Measurements from ENCODE around the gene KLRK1. TPM values are rescaled to one million over a fixed set of nuclear protein-coding genes. Genes with fewer than 3 reads are reported as not detected.
"Not testable (repeated sequence)": the region's sequence is repeated elsewhere in the genome, so short reads cannot be mapped to it uniquely, and the experiment has no call there.

Gene KLRK1
- total RNA-seq, 1 donor from 2014 or later = 0.46 TPM

DNA sequence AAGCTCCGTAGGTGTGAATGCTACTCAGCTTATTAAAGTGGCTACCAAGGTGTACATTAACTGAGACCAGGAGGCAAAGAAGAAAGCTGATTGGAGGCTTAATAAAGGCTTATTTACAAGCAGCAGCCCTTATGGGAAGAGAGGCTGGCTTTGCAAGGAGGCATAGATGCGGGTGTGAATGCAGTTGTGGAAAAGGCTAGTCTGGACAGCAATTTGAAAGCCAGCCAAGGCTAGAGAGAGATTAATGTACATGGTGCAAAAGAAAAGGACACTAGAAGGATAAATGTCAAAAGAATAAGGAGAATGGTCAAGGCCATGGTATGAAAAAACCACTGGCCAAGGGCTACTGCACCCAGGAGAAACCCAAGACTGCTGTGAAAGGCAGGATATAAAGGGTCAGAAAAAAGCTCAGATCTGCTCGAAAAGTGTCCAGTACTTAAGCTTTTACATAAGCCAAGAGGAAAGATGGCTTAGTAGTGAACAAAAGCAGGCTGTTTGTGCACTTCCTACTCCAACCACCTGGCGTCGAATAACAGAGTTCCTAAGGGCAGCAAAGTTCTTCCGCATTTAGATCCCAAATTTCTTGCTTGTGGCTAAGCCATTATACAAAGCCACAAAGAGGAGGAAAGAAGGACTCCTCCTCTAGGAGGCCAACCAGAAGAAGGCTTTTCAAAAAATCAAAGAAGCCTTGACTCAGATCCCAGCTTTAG, 24.0 kb downstream of the KLRK1 start:
- no peak for ATAC-seq (ENCODE audit: poor library complexity)
- intact Hi-C loops (cut with DNase I) = loop anchor here (10.0 kb wide), 1 partner anchor 151 kb away; the partner anchor contains the start of gene GABARAPL1
- DNase-seq = no peak

DNA sequence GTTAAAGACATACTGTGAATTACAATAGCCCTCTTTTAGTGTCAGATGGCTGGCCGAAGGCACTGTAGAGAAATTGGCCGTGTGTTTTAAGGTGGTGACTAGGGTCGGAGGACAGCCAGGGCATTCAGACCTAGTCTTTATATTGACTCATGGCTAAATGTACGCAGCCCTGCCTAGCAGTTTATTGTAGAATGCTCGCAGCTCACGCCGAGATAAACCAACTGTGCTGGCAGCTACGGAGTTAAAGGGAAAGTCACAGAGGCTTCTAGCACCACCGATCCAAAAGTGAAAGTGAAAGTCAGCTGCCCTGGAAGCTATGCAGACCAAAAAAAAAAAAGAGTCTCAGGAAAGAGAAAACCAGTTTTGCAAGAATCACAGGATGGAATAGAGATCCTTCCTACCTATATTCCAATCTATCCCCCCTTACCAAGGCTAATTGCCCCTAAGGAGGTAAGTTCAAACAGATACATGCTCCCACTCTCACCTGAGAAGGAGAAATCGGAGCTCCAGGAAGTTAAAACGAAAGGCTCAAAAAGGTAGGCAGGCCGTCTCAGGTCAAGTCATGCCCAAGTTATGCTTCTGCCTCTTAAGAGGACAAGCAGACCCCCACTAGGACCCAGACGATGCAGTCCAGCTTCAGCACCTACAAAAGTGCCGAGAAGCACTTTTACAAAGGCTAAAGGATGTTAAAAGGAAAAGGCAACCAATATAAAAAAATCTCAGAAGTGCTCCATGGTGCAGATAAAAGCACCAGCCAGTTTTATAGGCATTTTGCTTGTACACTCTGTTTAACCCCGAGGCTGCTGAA, 24.8 kb downstream of the KLRK1 start:
- ATAC-seq (ENCODE audit: poor library complexity) (peak; percentile 89), DNase-seq (peak; percentile 47)
- intact Hi-C loops (cut with DNase I) = loop anchor here (10.0 kb wide), 1 partner anchor 150 kb away; the partner anchor contains the start of gene GABARAPL1

DNA sequence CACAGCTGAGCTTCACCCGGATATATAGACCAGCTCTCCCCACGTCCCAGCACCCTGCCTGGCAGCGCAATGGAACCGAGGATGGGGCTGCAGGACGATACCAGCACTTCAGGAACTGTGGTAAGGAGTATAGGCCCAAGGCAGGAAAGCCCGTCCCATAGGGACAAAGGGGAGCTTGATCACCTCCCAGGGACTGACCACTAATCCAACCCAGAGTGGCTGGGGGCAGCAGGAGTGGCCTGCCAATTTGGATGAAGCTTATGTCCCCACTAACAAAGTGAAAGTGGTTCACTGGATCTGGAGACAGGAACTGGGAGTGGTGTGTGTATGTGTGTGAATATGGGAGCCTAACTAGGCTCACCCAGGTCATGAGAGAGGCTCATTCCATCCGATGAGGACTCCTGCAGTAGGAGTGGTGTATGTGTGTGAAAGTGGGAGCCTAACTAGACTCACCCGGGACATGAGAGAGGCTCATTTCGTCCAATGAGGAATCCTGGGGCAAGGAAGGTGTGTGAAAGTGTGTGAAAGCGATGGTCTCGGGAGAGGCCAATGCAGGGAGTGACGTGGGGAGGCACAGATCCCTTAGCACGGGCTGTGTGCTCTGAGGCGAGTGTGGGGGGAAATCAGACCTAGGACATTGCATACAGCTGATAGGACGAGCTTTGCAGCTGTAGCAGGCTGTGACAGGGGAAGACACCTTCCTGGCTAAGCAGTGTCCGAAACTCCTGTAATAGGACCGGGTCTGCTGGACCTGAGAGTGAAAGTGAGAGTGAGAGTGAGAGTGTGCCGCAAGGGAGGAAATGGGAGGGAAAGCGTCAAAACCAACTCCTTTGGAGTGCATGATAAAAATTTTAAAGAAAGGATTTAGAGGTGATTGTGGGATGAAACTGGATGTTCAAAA, 25.7 kb downstream of the KLRK1 start:
- ATAC-seq (ENCODE audit: poor library complexity) (peak; percentile 72), DNase-seq (peak; percentile 43)
- intact Hi-C loops (cut with DNase I) = loop anchor here (10.0 kb wide), 1 partner anchor 149 kb away; the partner anchor contains the start of gene GABARAPL1

DNA sequence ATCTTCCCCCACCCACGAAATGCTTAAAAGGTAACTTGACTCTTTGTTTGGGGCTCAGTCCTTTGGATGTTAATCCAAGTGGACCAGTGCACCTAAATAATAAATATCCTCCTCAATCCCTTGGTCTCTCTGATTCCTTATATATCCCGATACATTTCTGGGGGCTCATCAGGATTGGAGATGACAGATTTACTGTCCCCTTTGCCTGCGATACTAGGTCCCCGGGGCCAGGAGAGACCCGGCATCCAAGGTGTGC, 26.3 kb downstream of the KLRK1 start:
- ATAC-seq (ENCODE audit: poor library complexity) (no peak), DNase-seq (no peak)
- intact Hi-C loops (cut with DNase I) = loop anchor here (10.0 kb wide), 1 partner anchor 149 kb away; the partner anchor contains the start of gene GABARAPL1

DNA sequence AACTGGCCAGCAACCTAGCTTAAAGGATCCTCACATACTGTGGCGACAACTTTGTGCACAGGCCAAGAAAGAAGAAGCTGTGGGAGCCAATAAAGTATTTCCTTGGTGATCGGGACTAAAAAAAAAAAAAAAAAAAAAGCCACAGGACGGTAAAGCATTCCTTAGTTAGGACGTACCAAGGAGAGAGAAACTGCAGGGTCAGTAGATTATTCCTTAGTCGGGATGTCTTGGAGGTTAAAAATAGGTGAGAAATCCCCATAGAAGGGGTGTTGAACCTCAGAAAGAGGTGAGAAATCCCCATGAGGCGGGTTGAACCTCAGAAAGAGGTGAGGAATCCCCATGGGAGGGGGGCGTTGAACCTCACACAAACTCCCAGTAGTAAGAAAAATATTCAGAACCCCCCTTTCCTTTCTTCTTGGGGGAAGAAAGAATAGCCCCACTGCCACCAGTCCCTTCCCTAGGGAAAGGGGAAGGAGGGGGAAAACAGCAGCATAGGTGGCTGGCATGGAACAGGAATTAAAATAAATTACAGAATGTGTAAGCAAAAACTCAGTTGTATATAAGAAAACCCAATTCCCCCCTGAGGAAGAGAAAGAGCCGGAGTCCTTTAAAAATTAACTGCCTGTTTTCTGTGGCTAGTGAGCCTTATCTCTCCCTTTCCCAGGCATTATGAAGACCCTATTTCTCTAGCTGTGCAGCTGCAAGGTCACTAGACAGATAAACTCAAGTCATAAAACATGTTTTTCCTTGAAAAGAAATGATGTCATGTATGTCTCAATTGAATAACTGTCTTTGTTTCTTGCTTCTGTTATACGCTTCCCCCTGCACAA, 26.8 kb downstream of the KLRK1 start:
- intact Hi-C loops (cut with DNase I) = loop anchor here (10.0 kb wide), 1 partner anchor 148 kb away; the partner anchor contains the start of gene GABARAPL1
- no peak for DNase-seq

DNA sequence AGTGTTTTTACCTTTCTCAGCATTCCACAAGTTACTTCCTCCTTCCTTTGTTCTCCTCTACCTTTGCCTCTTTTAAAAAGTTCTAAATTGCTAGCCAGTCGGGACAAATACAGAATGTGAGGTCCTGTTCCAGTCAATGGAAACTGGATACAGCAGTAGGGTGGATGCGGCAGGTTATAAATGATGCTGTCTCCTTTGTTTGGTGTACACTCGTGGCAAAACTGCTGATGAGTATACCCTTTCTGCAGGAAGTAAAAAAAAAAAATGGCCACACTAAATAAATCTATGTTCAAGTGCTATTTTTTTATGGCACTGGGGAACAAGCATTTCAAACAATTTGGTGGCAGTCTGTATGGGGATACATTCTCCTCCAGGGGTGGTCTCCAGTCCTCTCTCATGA, 27.5 kb downstream of the KLRK1 start:
- intact Hi-C loops (cut with DNase I) = loop anchor here (10.0 kb wide), 1 partner anchor 148 kb away; the partner anchor contains the start of gene GABARAPL1
- ATAC-seq (ENCODE audit: poor library complexity) = no peak
- no peak for DNase-seq

More for the DNA sequence above, 26.8 kb downstream of the KLRK1 start:
- ATAC-seq (ENCODE audit: poor library complexity) = no peak

DNA sequence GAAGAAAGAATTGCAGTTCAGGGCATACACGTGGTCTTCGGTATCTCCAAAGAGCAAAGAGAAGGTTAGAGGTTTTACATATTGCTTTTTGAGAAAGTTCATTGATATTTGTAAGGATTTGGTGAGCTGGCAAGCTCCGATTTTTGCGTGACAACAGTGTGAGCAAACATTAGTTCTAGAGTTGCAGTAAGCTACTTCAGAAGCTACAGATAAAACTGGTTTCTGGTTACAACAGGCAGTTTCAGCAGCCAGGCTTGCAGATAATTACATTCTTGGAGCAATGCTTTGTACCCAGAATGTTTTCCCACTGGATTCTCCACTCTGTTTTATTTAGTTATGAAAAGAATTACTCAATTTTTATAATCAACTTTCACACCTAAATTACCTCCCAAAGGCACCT, 28.2 kb downstream of the KLRK1 start:
- intact Hi-C loops (cut with DNase I) = loop anchor here (10.0 kb wide), 1 partner anchor 147 kb away; the partner anchor contains the start of gene GABARAPL1
- ATAC-seq (ENCODE audit: poor library complexity) (no peak), DNase-seq (no peak)

DNA sequence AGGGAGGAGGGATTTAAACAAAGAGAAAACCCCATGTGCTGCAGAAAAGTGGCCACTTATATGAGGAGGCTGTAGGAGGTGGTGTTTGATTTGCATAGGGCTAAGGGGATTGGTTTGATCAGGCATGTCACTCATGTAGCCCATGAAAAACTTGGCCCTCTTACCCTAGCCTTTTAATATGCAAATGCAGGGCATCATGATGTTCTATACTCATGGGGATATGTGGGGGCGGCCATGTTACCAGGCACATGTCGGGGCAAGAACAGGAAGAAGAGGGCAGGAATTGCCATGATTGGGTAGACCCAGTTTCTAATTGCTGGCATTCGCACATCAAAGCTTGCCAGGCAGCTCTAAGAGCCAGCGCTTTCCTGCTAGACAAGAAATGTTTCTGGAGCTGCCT, 28.8 kb downstream of the KLRK1 start:
- DNase-seq = no peak
- ATAC-seq (ENCODE audit: poor library complexity) = no peak
- intact Hi-C loops (cut with DNase I) = loop anchor here (10.0 kb wide), 1 partner anchor 146 kb away; the partner anchor contains the start of gene GABARAPL1

DNA sequence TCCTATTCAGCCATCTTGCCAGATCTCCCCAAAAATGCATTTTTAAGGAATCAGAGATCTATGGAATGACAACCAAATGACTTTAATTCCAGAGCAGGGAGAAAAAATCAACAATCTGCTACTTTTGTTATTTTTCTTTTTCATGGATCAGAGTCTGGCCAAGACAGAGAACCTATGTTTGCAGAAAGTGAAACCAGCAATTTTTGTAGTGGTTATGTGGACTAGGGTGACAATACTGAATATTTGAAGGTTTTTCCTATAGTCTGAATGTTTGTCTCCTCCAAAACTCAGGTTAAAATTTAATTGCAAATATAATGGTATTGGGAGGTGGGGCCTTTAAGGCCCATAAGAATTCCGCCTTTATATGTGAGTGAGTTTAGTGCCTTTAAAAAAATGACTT, 30.9 kb downstream of the KLRK1 start:
- ATAC-seq (ENCODE audit: poor library complexity) (no peak), DNase-seq (no peak)
- intact Hi-C loops (cut with DNase I) = no loop called here

DNA sequence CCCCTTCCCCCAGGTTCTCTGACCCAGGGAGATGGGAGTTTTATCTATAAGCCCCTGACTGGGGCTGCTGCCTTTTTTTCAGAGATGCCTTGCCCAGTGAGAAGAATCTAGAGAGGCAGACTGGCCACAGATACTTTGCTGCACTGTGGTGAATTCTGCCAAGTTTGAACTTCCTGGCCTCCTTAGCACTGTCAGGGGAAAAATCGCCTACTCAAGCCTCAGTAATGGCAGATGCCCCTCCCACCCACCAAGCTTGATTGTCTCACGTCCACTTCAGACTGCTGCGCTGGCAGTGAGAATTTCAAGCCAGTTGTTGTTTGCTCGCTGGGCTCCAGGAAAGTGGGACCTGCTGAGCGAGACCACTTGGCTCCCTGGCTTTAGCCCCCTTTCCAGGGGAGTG, 31.7 kb downstream of the KLRK1 start:
- DNase-seq (no peak), ATAC-seq (ENCODE audit: poor library complexity) (no peak)
- intact Hi-C loops (cut with DNase I) = no loop called here

DNA sequence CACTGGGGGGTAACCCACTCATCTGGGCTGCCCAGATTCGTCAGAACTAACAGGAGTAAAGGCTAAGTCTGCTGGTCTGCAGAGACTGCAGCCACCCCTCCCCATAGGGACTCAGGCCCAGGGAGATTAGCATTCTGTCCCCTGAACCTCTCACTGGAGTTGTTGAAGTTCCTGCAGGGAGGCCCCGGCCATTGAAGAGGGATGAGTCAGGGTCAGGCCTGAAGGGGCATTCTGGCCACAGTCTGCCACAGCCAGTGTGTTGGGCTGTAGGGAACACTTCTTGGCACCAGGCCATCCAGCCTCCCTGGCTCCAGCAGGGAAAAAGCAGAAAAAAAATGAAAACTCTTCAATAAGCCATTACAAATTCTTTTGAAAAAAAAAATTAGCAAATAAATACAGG, 35.3 kb downstream of the KLRK1 start:
- no peak for ATAC-seq (ENCODE audit: poor library complexity)
- intact Hi-C loops (cut with DNase I) = no loop called here
- no peak for DNase-seq

DNA sequence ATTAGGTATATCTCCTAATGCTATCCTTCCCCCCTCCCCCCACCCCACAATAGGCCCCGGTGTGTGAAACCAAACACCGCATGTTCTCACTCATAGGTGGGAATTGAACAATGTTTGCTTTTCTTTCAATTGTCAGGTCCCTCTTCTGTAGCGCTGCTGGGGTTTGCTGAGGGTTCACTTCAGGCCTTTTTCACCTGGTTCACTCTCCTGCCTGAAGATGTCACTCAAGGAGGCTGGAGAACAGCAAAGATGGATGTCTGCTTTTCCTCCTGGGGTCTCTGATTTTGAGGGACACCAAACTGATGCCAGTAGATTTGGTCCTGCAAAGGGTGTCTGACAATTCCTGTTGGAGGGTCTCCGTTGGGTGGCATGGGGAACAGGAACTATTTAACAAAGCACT, 35.8 kb downstream of the KLRK1 start:
- intact Hi-C loops (cut with DNase I) = no loop called here
- ATAC-seq (ENCODE audit: poor library complexity) = no peak
- DNase-seq = no peak

DNA sequence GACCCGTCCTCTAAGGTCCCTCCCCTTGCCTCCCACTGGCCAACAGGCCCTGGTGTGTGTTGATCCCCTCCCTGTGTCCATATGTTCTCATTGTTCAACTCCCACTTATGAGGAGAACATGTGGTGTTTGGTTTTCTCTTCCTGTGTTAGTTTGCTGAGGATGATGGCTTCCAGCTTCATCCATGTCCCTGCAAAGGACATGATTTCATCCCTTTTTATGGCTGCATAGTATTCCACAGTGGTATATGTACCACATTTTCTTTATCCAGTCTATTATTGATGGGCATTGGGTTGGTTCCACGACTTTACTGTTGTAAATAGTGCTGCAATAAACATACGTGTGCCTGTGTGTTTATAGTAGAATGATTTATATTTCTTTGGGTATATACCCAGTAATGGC, 38.4 kb downstream of the KLRK1 start:
- intact Hi-C loops (cut with DNase I); ATAC-seq (ENCODE audit: poor library complexity); DNase-seq: not testable (repeated sequence)

DNA sequence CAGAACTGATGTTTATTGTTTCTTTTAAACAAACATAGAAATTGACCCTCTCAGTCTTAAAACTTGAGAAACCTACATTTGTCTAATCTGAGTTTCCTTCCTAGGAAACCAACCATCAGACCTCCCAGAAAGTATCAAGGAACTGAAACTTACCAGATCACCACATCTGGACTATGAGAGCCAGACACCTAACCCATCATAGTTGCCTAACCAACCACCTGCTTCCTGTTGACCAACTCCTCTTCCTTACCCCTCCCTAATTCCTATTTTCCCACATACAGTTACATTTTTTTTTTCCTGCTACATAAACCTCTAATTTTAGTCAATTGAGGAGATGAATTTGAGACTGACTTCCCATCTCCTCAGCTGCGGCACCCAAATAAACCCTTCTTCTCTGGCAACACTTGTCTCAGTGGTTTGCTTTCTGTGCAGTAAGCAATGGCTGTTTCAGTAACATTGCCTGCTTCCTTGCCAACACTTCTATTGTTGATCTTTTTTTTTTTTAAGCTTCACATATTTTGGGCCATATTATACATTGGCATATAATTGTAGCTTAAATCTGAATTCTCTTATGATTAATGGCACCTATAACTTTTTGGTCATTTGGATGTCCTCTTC, 47.8 kb downstream of the KLRK1 start:
- intact Hi-C loops (cut with DNase I) = no loop called here
- DNase-seq (no peak), ATAC-seq (ENCODE audit: poor library complexity) (no peak)

DNA sequence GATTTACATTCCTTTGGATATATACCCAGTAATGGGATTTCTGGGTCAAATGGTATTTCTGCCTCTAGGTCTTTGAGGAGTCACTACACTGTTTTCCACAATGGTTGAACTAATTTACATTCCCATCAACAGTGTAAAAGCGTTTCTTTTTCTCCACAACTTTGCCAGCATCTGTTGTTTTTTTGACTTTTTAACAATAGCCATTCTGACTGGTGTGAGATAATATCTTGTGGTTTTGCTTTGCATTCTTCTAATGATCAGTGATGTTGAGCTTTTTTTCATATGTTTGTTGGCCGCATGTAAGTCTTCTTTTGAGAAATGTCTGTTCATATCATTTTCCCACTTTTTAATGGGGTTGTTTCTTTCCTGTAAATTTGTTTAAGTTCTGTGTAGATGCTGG, 48.9 kb downstream of the KLRK1 start:
- intact Hi-C loops (cut with DNase I); DNase-seq; ATAC-seq (ENCODE audit: poor library complexity): not testable (repeated sequence)

DNA sequence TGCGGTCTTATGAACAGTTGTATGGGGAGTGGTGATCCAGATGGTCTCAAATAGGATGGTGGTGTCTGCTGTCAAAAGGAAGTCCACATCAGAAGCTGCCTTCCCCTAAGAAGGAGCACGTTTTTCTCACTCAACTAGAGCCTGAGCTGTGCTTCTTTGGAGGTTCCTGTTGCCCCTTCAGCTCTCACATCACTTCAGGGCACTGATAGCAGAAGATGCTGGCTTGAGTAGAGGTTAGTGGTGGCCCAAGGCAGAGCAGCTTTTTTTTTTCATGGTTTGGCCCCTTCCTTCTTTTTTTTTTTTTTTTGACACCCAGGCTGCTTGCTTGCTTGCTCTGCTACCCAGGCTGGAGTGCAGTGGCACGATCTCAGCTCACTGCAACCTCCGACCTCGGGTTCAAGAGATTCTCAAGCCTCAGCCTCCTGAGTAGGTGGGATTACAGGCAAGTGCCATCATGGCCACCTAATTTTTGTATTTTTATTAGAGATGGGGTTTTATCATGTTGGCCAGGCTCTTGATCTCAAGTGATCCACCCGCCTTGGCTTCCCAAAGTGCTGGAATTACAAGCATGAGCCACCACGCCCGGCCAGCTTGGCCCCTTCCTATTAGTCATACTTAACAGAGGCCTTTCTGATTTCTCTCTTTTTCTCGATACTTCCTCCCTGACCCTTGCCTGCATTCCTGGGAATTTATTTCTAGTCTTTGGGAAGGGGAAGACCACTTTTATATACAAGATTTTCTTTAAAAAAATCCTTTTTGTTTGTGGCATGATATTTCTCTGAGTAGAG, 50.6 kb downstream of the KLRK1 start:
- intact Hi-C loops (cut with DNase I) = no loop called here
- no peak for ATAC-seq (ENCODE audit: poor library complexity)
- DNase-seq = no peak

DNA sequence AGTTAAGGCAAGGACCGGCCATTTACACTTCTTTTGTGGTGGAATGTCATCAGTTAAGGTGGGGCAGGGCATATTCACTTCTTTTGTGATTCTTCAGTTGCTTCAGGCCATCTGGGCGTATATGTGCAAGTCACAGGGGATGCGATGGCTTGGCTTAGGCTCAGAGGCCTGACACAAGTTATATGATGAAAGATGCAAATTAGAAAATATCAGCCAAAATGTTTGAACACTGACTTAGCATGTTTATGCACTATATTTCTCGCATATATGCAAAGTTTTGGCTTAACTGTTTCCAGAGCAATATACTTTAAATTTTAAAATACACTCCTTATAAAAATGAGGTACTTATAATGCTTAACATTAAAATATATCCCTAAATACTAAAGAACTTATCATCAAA, 51.4 kb downstream of the KLRK1 start:
- intact Hi-C loops (cut with DNase I); DNase-seq; ATAC-seq (ENCODE audit: poor library complexity): not testable (repeated sequence)
